Measurements from ENCODE around the gene AK2.

AK2 gene

DNA sequence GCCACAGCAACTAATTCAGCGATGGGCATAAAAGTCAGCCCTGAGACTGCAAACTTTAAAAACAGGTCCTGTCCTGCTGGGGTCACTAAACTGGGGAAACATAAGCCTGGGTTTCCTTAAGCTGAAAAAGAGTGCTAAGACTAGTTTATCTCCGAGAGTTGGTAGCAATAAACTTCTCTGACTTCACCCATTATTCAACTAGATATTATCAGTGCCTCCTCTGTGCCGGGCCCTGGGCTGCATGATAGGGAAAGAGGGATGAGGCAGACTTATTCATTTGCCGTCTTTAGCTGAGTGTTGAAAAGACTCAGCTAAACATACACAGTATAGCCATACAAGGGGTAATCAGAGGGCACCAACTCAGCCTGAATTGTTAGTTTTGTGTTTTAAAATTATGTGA is 33.0 kb downstream of the AK2 start:
- Histone ChIP-seq H3K4me3 (ENCODE audit: low read depth, low read length) (no peak overlapping the region), H3K4me1 (ENCODE audit: control insufficient read depth, insufficient read depth, low read length) (peaks cover 3% of the 10 kb centered on the region; the same call in 1 of the 2 replicates), H3K27ac (ENCODE audit: extremely low read depth, low read depth, low read length) (no peak overlapping the region), H3K9me3 (ENCODE audit: control insufficient read depth, insufficient read depth, low read depth, low read length) (no peaks in the 10 kb centered on the region), H3K36me3 (ENCODE audit: control insufficient read depth in 2 of 2, insufficient read depth in 1 of 2, low read length in 2 of 2) (peaks cover 4 to 34% of the 10 kb centered on the region in 2 experiments)
- POLR2A ChIA-PET, result no interaction called here
- TF ChIP-seq, protein P1, sequence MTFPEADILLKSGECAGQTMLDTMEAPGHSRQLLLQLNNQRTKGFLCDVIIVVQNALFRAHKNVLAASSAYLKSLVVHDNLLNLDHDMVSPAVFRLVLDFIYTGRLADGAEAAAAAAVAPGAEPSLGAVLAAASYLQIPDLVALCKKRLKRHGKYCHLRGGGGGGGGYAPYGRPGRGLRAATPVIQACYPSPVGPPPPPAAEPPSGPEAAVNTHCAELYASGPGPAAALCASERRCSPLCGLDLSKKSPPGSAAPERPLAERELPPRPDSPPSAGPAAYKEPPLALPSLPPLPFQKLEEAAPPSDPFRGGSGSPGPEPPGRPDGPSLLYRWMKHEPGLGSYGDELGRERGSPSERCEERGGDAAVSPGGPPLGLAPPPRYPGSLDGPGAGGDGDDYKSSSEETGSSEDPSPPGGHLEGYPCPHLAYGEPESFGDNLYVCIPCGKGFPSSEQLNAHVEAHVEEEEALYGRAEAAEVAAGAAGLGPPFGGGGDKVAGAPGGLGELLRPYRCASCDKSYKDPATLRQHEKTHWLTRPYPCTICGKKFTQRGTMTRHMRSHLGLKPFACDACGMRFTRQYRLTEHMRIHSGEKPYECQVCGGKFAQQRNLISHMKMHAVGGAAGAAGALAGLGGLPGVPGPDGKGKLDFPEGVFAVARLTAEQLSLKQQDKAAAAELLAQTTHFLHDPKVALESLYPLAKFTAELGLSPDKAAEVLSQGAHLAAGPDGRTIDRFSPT (tag by site-specific recombination; IDR thresholded peaks at IDR 0.05), result no peak
- no peak for TF ChIP-seq ZNF138 (tag by site-specific recombination; IDR thresholded peaks at IDR 0.05; ENCODE audit: borderline replicate concordance)
- no peak for TF ChIP-seq ZNF121 (tag by site-specific recombination; IDR thresholded peaks at IDR 0.05)
- TF ChIP-seq, protein P2, sequence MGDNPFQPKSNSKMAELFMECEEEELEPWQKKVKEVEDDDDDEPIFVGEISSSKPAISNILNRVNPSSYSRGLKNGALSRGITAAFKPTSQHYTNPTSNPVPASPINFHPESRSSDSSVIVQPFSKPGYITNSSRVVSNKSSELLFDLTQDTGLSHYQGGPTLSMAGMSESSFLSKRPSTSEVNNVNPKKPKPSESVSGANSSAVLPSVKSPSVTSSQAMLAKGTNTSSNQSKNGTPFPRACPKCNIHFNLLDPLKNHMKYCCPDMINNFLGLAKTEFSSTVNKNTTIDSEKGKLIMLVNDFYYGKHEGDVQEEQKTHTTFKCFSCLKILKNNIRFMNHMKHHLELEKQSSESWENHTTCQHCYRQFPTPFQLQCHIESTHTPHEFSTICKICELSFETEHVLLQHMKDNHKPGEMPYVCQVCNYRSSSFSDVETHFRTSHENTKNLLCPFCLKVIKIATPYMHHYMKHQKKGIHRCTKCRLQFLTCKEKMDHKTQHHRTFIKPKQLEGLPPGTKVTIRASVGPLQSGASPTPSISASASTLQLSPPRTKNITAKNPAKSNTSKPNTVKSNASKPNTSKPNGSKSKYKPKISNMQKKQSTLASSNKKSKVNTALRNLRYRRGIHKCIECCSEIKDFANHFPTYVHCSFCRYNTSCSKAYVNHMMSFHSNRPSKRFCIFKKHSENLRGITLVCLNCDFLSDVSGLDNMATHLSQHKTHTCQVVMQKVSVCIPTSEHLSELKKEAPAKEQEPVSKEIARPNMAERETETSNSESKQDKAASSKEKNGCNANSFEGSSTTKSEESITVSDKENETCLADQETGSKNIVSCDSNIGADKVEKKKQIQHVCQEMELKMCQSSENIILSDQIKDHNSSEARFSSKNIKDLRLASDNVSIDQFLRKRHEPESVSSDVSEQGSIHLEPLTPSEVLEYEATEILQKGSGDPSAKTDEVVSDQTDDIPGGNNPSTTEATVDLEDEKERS (tag by site-specific recombination; IDR thresholded peaks at IDR 0.05), result no peak
- TF ChIP-seq, protein P3, sequence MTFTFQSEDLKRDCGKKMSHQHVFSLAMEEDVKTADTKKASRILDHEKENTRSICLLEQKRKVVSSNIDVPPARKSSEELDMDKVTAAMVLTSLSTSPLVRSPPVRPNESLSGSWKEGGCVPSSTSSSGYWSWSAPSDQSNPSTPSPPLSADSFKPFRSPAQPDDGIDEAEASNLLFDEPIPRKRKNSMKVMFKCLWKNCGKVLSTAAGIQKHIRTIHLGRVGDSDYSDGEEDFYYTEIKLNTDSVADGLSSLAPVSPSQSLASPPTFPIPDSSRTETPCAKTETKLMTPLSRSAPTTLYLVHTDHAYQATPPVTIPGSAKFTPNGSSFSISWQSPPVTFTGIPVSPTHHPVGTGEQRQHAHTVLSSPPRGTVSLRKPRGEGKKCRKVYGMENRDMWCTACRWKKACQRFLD (tag by site-specific recombination; IDR thresholded peaks at IDR 0.05), result no peak
- no peak for TF ChIP-seq ZIC2 (tag by site-specific recombination; IDR thresholded peaks at IDR 0.05)
- no peak for TF ChIP-seq ZNF585B (tag by site-specific recombination; IDR thresholded peaks at IDR 0.05)
- TF ChIP-seq ZNF157 (tag by site-specific recombination; IDR thresholded peaks at IDR 0.05), result no peak
- TF ChIP-seq ZNF830 (tag by site-specific recombination; IDR thresholded peaks at IDR 0.05; ENCODE audit: low read depth), result no peak
- no peak for TF ChIP-seq ZNF707 (tag by site-specific recombination; IDR thresholded peaks at IDR 0.05)
- no peak for TF ChIP-seq ZNF146 (tag by site-specific recombination; IDR thresholded peaks at IDR 0.05)
- no peak for TF ChIP-seq ZNF292 (tag by site-specific recombination; IDR thresholded peaks at IDR 0.05; ENCODE audit: borderline replicate concordance, low read depth)
- TF ChIP-seq GFI1B (tag by site-specific recombination; IDR thresholded peaks at IDR 0.05), result no peak
- no peak for TF ChIP-seq ZNF747 (tag by site-specific recombination; IDR thresholded peaks at IDR 0.05)
- no peak for TF ChIP-seq ZXDB (tag by site-specific recombination; IDR thresholded peaks at IDR 0.05)
- TF ChIP-seq ZNF335 (tag by site-specific recombination; conservative IDR thresholded peaks at IDR 0.05), result no peak
- no peak for TF ChIP-seq ZNF140 (tag by site-specific recombination; IDR thresholded peaks at IDR 0.05)
- TF ChIP-seq, protein P4, sequence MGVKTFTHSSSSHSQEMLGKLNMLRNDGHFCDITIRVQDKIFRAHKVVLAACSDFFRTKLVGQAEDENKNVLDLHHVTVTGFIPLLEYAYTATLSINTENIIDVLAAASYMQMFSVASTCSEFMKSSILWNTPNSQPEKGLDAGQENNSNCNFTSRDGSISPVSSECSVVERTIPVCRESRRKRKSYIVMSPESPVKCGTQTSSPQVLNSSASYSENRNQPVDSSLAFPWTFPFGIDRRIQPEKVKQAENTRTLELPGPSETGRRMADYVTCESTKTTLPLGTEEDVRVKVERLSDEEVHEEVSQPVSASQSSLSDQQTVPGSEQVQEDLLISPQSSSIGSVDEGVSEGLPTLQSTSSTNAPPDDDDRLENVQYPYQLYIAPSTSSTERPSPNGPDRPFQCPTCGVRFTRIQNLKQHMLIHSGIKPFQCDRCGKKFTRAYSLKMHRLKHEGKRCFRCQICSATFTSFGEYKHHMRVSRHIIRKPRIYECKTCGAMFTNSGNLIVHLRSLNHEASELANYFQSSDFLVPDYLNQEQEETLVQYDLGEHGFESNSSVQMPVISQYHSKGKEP (tag by site-specific recombination; IDR thresholded peaks at IDR 0.05), result no peak
- no peak for TF ChIP-seq ZNF549 (tag by site-specific recombination; IDR thresholded peaks at IDR 0.05)
- CTCF ChIA-PET, result interaction anchor here (0.6 to 7.0 kb wide), 3 partner anchors 71 to 294 kb away, joined by 3 to 71 read pairs (median 4); no protein-coding TSS in a partner anchor

Data from HEK293 (cell line).